Vagina (tissue), 2 donors: ENCODE results near the gene MED12L.

ENCODE experiments used
- CTCF ChIP-seq, 3 experiments: fragments of 450-650 bp in 2 of 3; fragments of 200-600 bp in 1 of 3; sonication (generic) in 1 of 3; IDR thresholded peaks; one replicate each; pipeline ENCODE4 v1.5.1; 2017 to 2019; ENCODE audit warnings: antibody characterized with exemption in 3 of 3, mild to moderate bottlenecking in 2 of 3, moderate library complexity in 2 of 3
- POLR2A ChIP-seq, 2 donors: fragments of 450-650 bp; IDR thresholded peaks; one replicate each; pipeline ENCODE4 v1.6.1; 2017; ENCODE audit warnings: antibody characterized with exemption in 2 of 2, mild to moderate bottlenecking in 2 of 2, moderate library complexity in 2 of 2

GRCh38 chr3:151462278-151462780 lies 376.9 kb downstream of the MED12L start:
- TF ChIP-seq CTCF (IDR thresholded peaks at IDR 0.05) (no peak), POLR2A (IDR thresholded peaks at IDR 0.05) (no peak)
